22Rv1 (cell line): ENCODE data around the gene IER2.
A peak's percentile ranks its signal among the peaks of the same experiment; 100 is the strongest.
"Not testable (repeated sequence)": the region's sequence is repeated elsewhere in the genome, so short reads cannot be mapped to it uniquely, and the experiment has no call there.

Source experiments
- H3K27ac ChIP-seq: fragments of 450-650 bp; 2 replicates; pipeline ENCODE4 v1.5.1; 2017
- CTCF ChIP-seq: fragments of 450-650 bp; IDR thresholded peaks from 2 replicates; pipeline ENCODE4 v1.5.1; 2017; ENCODE audit warnings: mild to moderate bottlenecking
- ZFX ChIP-seq: fragments of 450-650 bp; IDR thresholded peaks from 2 replicates; pipeline ENCODE4 v1.6.1; 2017; ENCODE audit warnings: antibody characterized with exemption, borderline replicate concordance

Gene IER2

GRCh38 chr19:13164343-13165161 is 14.3 kb downstream of the IER2 start:
- H3K27ac ChIP-seq, result peak overlapping the region; percentile 99
- TF ChIP-seq CTCF, result no peak
- no peak for TF ChIP-seq ZFX

- peak overlapping the region; percentile 99 for H3K27ac ChIP-seq
Measured at GRCh38 chr19:13165162-13165997, 15.2 kb downstream of the IER2 start.

GRCh38 chr19:13166151-13166550 is 15.9 kb downstream of the IER2 start:
- not testable (repeated sequence) for H3K27ac ChIP-seq

More at GRCh38 chr19:13165162-13165997, 15.2 kb downstream of the IER2 start:
- no peak for TF ChIP-seq CTCF
- no peak for TF ChIP-seq ZFX

GRCh38 chr19:13169769-13170168 is 19.6 kb downstream of the IER2 start:
- peak overlapping the region; percentile 20; the same call in 1 of the 2 replicates for H3K27ac ChIP-seq
- TF ChIP-seq CTCF, result no peak
- TF ChIP-seq ZFX, result no peak

GRCh38 chr19:13171146-13171545 is 20.9 kb downstream of the IER2 start:
- TF ChIP-seq ZFX (no peak), CTCF (no peak)
- H3K27ac ChIP-seq, result no peak overlapping the region

GRCh38 chr19:13172346-13173138 is 22.3 kb downstream of the IER2 start:
- no peak overlapping the region for H3K27ac ChIP-seq
- TF ChIP-seq CTCF, result no peak
- no peak for TF ChIP-seq ZFX

GRCh38 chr19:13173139-13173737 is 23.0 kb downstream of the IER2 start:
- no peak for TF ChIP-seq CTCF
- TF ChIP-seq ZFX, result no peak
- H3K27ac ChIP-seq, result no peak overlapping the region
